Hypothalamus (tissue), 51 donors: Measurements from ENCODE around the gene LYZL1.
"Not testable (repeated sequence)": the region's sequence is repeated elsewhere in the genome, so short reads cannot be mapped to it uniquely, and the experiment has no call there.

Experiments used
- DNase-seq, 51 donors: peaks; one replicate each; lab custom pipeline; 2025; lab: John Stamatoyannopoulos, UW

The LYZL1 gene

GRCh38 chr10:29257784-29258135 is 31.1 kb upstream of the LYZL1 start:
- DNase-seq, result no peak

GRCh38 chr10:29259498-29259897 is 29.4 kb upstream of the LYZL1 start:
- DNase-seq, result no peak

DNA sequence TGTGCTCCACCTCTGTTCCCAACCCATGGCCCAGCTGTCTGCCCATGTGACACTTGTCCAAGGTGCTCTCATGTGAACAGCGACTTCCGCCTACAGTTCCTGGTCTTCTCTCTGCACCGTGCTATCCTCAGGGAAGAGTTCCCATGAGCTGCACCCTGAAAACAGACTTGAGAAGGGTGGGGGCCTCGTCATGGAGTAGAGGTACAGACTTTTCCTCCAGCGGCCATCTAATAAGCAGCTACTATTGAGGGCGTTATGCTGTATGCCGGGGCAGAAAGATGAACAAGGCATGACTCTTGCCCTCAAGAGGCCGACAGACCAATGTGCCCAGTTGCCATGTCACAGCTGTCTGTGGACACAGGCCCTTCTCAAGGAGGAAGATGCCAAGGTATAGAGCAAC is 25.4 kb upstream of the LYZL1 start:
- DNase-seq, result no peak

DNA sequence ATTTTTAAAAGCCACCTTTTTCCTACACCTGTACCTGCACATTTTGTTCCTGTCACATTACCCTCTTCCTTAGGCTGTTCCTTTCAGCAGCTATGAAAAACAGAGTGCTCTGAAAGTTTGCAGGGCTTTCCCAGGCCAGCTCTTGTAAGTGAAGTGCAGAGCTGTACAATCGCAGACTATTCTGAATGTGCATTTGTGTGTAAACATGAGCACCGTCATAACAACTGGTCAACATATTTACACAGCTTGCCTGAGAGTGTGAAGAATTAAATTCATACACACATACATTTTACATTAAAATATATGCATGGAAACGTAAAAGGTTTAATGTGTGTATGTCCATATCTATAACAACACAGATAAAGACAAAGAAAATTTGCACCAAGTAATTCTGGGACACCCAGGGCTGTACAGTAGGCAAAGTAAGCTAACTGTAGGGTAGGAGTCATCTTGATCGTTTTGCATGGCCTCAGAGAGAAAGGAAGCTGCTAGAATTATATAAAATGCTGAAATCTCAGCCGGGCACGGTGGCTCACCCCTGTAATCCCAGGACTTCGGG is 23.6 kb upstream of the LYZL1 start:
- DNase-seq, result no peak

DNA sequence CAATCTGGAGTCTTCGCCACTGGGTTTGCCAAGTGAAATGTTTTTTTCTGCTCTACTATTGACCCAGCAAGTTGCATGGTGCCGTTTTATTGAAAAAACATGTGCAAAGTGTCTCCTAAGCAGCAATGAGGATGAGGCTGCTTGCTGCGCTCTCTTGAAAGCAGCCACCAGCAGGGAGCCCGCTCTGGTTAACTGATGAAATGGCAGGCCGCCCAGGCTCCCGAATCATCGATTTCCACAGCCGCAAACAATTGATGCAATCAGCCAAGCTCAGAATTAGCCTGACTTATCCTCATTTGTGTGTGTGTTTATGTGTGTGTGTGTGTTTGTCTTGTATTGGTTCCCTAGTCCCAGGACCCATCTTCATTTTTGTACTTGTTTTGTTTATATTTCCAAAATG is 22.2 kb upstream of the LYZL1 start:
- DNase-seq, result peak in 24 of 51 donors; percentile 2 to 44 (median 15)

DNA sequence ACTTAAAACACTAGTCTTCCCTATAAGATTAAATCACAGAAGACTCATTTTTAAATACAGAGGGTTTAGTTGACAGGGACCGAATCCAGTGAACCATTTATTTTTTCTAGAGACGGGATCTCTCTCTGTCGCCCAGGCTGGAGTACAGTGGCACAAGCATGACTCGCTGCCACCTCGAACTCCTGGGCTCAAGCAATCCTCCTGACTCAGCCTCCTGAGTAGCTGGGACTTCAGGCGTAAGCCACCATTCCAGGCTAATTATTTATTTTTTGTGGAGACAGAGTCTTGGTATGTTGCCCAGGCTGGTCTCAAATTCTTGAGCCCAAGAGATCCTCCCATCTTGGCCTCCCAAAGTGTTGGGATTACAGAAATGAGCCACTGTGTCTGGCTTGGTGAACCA is 20.9 kb upstream of the LYZL1 start:
- DNase-seq, result no peak

GRCh38 chr10:29269486-29269885 is 19.4 kb upstream of the LYZL1 start:
- DNase-seq, result no peak

DNA sequence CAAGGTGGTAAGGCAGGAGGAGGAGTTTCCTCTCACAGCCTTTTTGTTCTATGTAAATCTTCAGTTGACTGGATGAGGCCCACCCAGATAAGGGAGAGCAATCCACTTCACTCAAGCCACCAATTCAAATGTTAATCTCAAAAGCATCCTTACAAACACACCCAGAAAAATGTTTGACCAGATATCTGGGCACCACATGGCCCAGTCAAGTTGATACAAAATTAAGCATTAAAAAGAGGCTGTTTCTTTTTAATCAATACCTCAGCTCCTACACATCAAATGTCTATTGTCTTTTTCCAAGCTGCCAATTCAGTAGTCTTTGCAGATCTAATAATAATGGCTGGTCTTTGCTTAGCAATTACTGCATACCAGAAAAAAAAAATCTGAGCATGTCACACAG is 18.0 kb upstream of the LYZL1 start:
- DNase-seq, result no peak

DNA sequence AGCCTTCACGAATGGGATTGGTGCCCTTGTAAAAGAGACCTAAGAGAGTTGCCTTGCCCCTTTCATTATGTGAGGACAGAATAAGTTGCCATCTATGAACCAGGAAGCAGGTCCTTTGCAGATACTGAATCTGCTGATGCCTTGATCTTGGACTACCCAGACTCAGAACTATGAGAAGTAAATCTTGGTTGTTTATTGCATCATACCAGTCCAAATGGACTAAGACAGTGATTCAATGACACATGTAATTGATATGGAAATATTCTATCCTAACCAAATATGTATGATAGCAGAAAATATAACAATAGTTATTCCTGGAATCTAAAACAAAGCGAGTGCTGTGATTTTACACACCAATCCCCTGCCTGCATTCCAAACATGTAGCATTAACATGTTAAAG is 17.0 kb upstream of the LYZL1 start:
- no peak for DNase-seq

DNA sequence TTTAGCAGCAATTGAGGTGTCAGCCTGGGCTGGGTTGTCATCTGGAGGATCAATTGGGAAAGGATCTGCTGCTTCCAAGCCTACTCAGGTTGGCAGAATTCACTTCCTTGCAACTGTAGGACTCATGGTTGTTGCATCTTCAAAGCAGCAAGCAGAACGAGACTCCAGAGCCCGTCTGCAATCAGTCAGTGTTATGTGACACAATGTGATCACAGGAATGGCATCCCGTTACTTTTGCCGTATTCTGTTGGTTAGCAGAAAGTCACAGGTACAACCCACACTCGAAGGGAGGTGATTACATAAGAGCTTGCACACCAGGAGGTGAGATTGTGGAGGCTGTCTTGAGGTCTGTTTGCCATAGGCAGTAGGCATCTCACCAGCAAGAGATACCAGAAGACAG is 15.4 kb upstream of the LYZL1 start:
- DNase-seq, result no peak

- no peak for DNase-seq
Measured at GRCh38 chr10:29276251-29276850, 12.5 kb upstream of the LYZL1 start.

- DNase-seq, result no peak
Measured at GRCh38 chr10:29277296-29277695, 11.6 kb upstream of the LYZL1 start.

- no peak for DNase-seq
Measured at GRCh38 chr10:29279779-29280487, 8.9 kb upstream of the LYZL1 start.

DNA sequence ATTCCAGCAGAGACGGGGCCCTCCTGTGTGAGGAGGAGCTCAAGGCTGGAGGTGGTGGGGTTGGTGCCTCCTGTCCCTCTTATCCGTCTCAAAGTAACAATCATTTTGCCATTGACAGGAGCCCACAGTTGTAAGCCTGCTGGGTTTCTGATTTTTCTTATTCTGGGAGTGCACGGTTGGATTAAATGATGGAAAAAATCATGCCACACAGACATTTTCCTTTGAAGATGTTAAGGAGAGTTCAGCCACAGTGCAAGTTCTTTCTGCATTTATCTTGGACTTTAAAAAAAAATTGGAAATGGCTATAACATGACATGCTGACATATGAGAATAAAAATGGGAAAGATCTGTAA is 8.4 kb upstream of the LYZL1 start:
- DNase-seq, result no peak

GRCh38 chr10:29285624-29286051 is 3.2 kb upstream of the LYZL1 start:
- no peak for DNase-seq

- no peak for DNase-seq
Measured at GRCh38 chr10:29287635-29288034, 1.2 kb upstream of the LYZL1 start.

GRCh38 chr10:29291561-29291960 is 2.7 kb downstream of the LYZL1 start:
- DNase-seq, result not testable (repeated sequence)

GRCh38 chr10:29292406-29292805 is 3.5 kb downstream of the LYZL1 start:
- not testable (repeated sequence) for DNase-seq

DNA sequence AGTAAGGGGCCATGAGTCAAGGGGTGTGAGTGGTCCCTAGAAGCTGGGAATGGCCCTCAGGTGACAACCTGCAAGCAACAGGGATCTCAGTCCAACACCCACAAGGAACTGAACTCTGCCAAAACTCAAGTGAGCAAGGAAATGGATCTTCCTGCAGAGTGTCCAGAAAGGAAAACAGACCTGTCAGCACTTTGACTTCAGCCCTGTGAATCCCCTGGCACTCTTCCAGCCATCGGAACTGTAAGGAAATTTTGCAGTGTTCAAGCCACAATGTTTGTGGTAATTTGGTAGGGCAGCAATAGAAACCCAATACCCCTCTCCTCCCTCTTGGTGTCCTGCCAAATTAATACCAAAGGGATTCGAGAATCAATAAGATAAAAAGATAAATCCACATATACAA is 6.9 kb downstream of the LYZL1 start:
- DNase-seq, result no peak

- DNase-seq, result no peak
Measured at GRCh38 chr10:29297678-29298077, 8.8 kb downstream of the LYZL1 start.

DNA sequence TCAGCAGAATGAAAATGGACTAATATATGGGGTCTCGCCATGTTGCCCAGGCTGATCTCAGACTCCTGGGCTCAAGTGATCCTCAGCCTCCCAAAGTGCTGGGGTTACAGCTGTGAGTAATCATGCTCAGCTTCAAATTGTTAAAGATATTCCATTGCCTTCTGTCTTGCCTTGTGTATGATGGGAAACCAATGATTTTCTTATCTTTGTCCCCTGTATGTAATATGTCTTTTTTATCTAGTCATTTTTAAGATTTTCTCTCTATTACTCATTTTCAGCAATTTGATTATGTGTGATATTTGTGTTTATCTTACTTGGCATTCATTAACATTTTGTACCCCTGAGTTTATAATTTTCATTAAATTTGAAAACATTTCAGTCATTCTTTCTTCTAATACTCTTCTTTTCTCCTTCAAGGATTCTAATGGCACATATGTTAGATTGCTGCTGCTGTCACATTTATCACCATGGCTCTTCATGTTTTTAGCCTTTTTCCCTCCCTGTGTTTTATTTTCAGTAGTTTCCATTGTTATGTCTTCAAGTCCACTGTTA is 12.6 kb downstream of the LYZL1 start:
- no peak for DNase-seq

DNA sequence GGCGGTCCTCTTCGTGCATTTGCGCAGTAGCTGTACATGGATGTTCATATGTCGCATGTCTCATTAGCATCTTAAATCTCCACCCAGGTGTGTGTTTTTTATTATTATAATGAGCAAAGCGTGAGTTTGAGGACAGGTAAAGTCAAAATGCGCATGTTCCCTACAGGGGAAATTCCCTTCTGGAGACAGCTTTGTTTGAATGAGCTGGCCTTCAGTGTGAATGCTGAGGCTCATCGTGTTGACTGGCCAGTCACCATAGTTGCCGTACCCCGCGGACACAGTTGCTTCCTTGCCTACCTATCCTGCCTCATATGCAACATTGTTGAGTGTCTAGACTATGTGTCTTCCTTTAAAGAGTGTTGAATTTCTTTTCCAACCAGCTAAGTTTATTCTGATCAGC is 13.6 kb downstream of the LYZL1 start:
- DNase-seq, result no peak
